HCT116 (cell line): ENCODE results near the gene ZC4H2. TPM values are rescaled to one million over a fixed set of nuclear protein-coding genes. Genes with fewer than 3 reads are reported as not detected.

ENCODE experiments used
- ATAC-seq: fragments of 200-7000 bp; cut with Tn5 transposase; 2 replicates; pipeline ENCODE4 v1.9.1; 2020; ENCODE audit warnings: mild to moderate bottlenecking, moderate library complexity
- Bru-seq: library from RNA; stranded (reverse); fragments of 400-500 nt; gene quantifications from one replicate; lab custom pipeline; 2021; lab: Mats Ljungman, UMichigan
- BruChase-seq, 2 experiments: library from RNA; stranded (reverse); fragments of 400-500 nt; gene quantifications; one replicate each; lab custom pipeline; 2021; lab: Mats Ljungman, UMichigan
- BruUV-seq: library from RNA; stranded (reverse); fragments of 400-500 nt; replicated peaks from 2 replicates; lab custom pipeline; 2021; lab: Mats Ljungman, UMichigan
- CTCF ChIA-PET: fragments of 300-600 bp; sonication (Branson Sonifier 250); formaldehyde crosslinking; loops from one replicate; lab custom pipeline; 2021; ENCODE audit warnings: antibody characterized with exemption; lab: Charles Lee
- POLR2A ChIA-PET: fragments of 300-600, 350-600 bp; sonication (Branson Sonifier 250); formaldehyde crosslinking; loops from one replicate; lab custom pipeline; 2021; ENCODE audit warnings: antibody characterized with exemption; lab: Charles Lee
- RAD21 ChIA-PET, 2 experiments: fragments of 300-600 bp; sonication (Branson Sonifier 250); formaldehyde crosslinking; loops; one replicate each; lab custom pipeline; 2023; ENCODE audit warnings: low total read pairs in 2 of 2; ENCODE audit not compliant: uncharacterized antibody in 2 of 2, unreplicated experiment in 2 of 2, low non-redundant PET in 1 of 2; lab: Charles Lee
- DNase-seq: peaks from one replicate; pipeline ENCODE4 v3.0.0-alpha.2; 2010; ENCODE audit warnings: low read depth, low spot score
- H2AFZ ChIP-seq: fragments of 200-600 bp; shearing (Covaris generic), sonication (generic); 2 replicates; pipeline ENCODE4 v1.6.1; 2017; ENCODE audit warnings: low read depth, mixed run types, mixed read lengths, antibody characterized with exemption, low read length; ENCODE audit not compliant: poor library complexity, severe bottlenecking
- H3K27ac ChIP-seq: 2 replicates; pipeline ENCODE4 v1.5.1; 2012; ENCODE audit warnings: low read depth, low read length
- H3K27me3 ChIP-seq: fragments of 200-600 bp; sonication (generic); 2 replicates; pipeline ENCODE4 v1.6.1; 2016; ENCODE audit warnings: mixed run types, low read length, mixed read lengths; ENCODE audit not compliant: insufficient read depth
- H3K36me3 ChIP-seq, 2 experiments: fragments of 200-500 bp in 1 of 2; fragments of 200-600 bp in 1 of 2; sonication (Bioruptor generic) in 1 of 2; sonication (generic) in 1 of 2; 2 replicates each; pipeline versions ENCODE4 v1.5.1 to v1.6.1; 2014 to 2016; ENCODE audit warnings: low read length in 2 of 2, inconsistent platforms in 1 of 2, mixed read lengths in 1 of 2, mixed run types in 1 of 2; ENCODE audit not compliant: insufficient read depth in 2 of 2, control insufficient read depth in 1 of 2
- H3K4me1 ChIP-seq, 2 experiments: fragments of 200-600 bp in 1 of 2; sonication (generic) in 1 of 2; 2 replicates each; pipeline versions ENCODE4 v1.5.1 to v1.6.1; 2012 to 2017; ENCODE audit warnings: low read length in 2 of 2, inconsistent platforms in 1 of 2, mild to moderate bottlenecking in 1 of 2, mixed read lengths in 1 of 2, mixed run types in 1 of 2, moderate library complexity in 1 of 2; ENCODE audit not compliant: insufficient read depth in 2 of 2, control insufficient read depth in 1 of 2
- H3K4me2 ChIP-seq: fragments of 200-600 bp; sonication (generic); 2 replicates; pipeline ENCODE4 v1.6.1; 2017; ENCODE audit warnings: mixed run types, low read length, mixed read lengths
- H3K4me3 ChIP-seq, 2 experiments: fragments of 200-600 bp in 1 of 2; sonication (generic) in 1 of 2; replicated peaks in 1 of 2; 2 replicates each; pipeline ENCODE4 v1.5.1; 2011 to 2016; ENCODE audit warnings: low read length in 2 of 2, control low read depth in 1 of 2, low read depth in 1 of 2, mild to moderate bottlenecking in 1 of 2, mixed read lengths in 1 of 2, mixed run types in 1 of 2
- H3K79me2 ChIP-seq: fragments of 200-600 bp; sonication (generic); 2 replicates; pipeline ENCODE4 v1.6.1; 2017; ENCODE audit warnings: mild to moderate bottlenecking, mixed run types, low read length, moderate library complexity, mixed read lengths; ENCODE audit not compliant: insufficient read depth
- H3K9ac ChIP-seq: fragments of 200-600 bp; sonication (generic); 2 replicates; pipeline ENCODE4 v1.6.1; 2016; ENCODE audit warnings: low read length, mixed read lengths
- H3K9me2 ChIP-seq: fragments of 200-600 bp; sonication (generic), shearing (Covaris generic); 2 replicates; pipeline ENCODE4 v1.6.1; 2017; ENCODE audit warnings: mixed run types, mild to moderate bottlenecking, moderate library complexity; ENCODE audit not compliant: insufficient read depth
- H3K9me3 ChIP-seq, 2 experiments: fragments of 200-500 bp in 1 of 2; fragments of 200-600 bp in 1 of 2; sonication (Bioruptor generic) in 1 of 2; sonication (generic) in 1 of 2; 2 replicates each; pipeline ENCODE4 v1.6.1; 2014 to 2017; ENCODE audit warnings: low read length in 2 of 2, mixed read lengths in 2 of 2, inconsistent platforms in 1 of 2, low read depth in 1 of 2, mild to moderate bottlenecking in 1 of 2, mixed run types in 1 of 2, moderate library complexity in 1 of 2; ENCODE audit not compliant: control insufficient read depth in 1 of 2, insufficient read depth in 1 of 2
- H4K20me1 ChIP-seq: fragments of 200-600 bp; sonication (generic), shearing (Covaris generic); 2 replicates; pipeline ENCODE4 v1.6.1; 2017; ENCODE audit warnings: mixed run types, mild to moderate bottlenecking, moderate library complexity; ENCODE audit not compliant: insufficient read depth
- CBX3 ChIP-seq: IDR thresholded peaks from 2 replicates; pipeline ENCODE4 v1.6.1; 2012; ENCODE audit warnings: low read depth
- CEBPB ChIP-seq: IDR thresholded peaks from 2 replicates; pipeline ENCODE4 v1.6.1; 2012; ENCODE audit warnings: low read depth
- EGR1 ChIP-seq: IDR thresholded peaks from 2 replicates; pipeline ENCODE4 v1.6.1; 2012; ENCODE audit warnings: low read depth
- ELF1 ChIP-seq: IDR thresholded peaks from 2 replicates; pipeline ENCODE4 v1.6.1; 2012; ENCODE audit warnings: low read depth, borderline replicate concordance
- EZH2 ChIP-seq: fragments of 200-600 bp; sonication (generic); IDR thresholded peaks from 2 replicates; pipeline ENCODE4 v1.6.1; 2017; ENCODE audit warnings: antibody characterized with exemption, mixed run types
- EZH2phosphoT487 ChIP-seq: fragments of 200-600 bp; IDR thresholded peaks from 2 replicates; pipeline ENCODE4 v1.6.1; 2018; ENCODE audit warnings: antibody characterized with exemption, borderline replicate concordance
- POLR2A ChIP-seq: IDR thresholded peaks from 2 replicates; pipeline ENCODE4 v1.7.0; 2011; ENCODE audit warnings: borderline replicate concordance; ENCODE audit not compliant: insufficient read depth, insufficient read length; ENCODE audit errors: extremely low read depth
- POLR2AphosphoS5 ChIP-seq: IDR thresholded peaks from 2 replicates; pipeline ENCODE4 v1.6.1; 2011; ENCODE audit warnings: mild to moderate bottlenecking, low read depth, low read length, moderate library complexity
- SRF ChIP-seq: IDR thresholded peaks from 2 replicates; pipeline ENCODE4 v1.6.1; 2012; ENCODE audit warnings: low read depth
- TCF7L2 ChIP-seq: IDR thresholded peaks from 2 replicates; pipeline ENCODE4 v1.7.0; 2011; ENCODE audit warnings: borderline replicate concordance, inconsistent platforms; ENCODE audit not compliant: insufficient read depth, insufficient read length; ENCODE audit errors: extremely low read depth
- YY1 ChIP-seq: IDR thresholded peaks from 2 replicates; pipeline ENCODE4 v1.6.1; 2011; ENCODE audit warnings: low read length, low read depth, moderate library complexity, mild to moderate bottlenecking; ENCODE audit not compliant: insufficient replicate concordance; ENCODE audit errors: extremely low read depth
- ZBTB33 ChIP-seq: IDR thresholded peaks from 2 replicates; pipeline ENCODE4 v1.6.1; 2011; ENCODE audit warnings: mild to moderate bottlenecking, low read length, moderate library complexity; ENCODE audit not compliant: insufficient replicate concordance; ENCODE audit errors: extremely low read depth
- ZNF274 ChIP-seq: fragments of 200-500 bp; sonication (Bioruptor generic); IDR thresholded peaks from 2 replicates; pipeline ENCODE4 v1.6.1; 2014; ENCODE audit warnings: mild to moderate bottlenecking, low read depth, low read length, inconsistent platforms
- intact Hi-C: fragments of 100-400 bp; cut with micrococcal nuclease; formaldehyde crosslinking; loops from 2 replicates; pipeline ENCODE4 v1.10.0; 2022
- long read RNA-seq: library from polyadenylated mRNA; unstranded; transcript quantifications from one replicate; pipeline ENCODE4 v2.0.0, GENCODE V29; 2021; ENCODE audit not compliant: unreplicated experiment
- polyA plus RNA-seq: library from polyadenylated mRNA; unstranded; fragments of >200 nt; gene quantifications from 2 replicates; pipeline ENCODE4 v1.2.1, GENCODE V29; 2012; ENCODE audit warnings: missing spikeins
- total RNA-seq: library from RNA; stranded (reverse); gene quantifications from one replicate; pipeline ENCODE4 v1.2.1, GENCODE V29; 2021; ENCODE audit not compliant: unreplicated experiment
- TF ChIP-seq, protein P1 (sequence below): IDR thresholded peaks from 2 replicates; pipeline ENCODE4 v1.6.1; 2012
- TF ChIP-seq, protein P2 (sequence below): IDR thresholded peaks from 2 replicates; pipeline ENCODE4 v1.6.1; 2012

The ZC4H2 gene
- total RNA-seq (8.8 TPM), Bru-seq, nascent RNA (percentile 42 among the genes with signal in this experiment), BruChase-seq, experiment 1, labeled RNA remaining after a 6-hour chase (percentile 46 among the genes with signal in this experiment), BruChase-seq, experiment 2, labeled RNA remaining after a 2-hour chase (percentile 54 among the genes with signal in this experiment)
- 6.2 and 8.5 TPM in 2 replicates for polyA plus RNA-seq
- long read RNA-seq, partial matches to known transcripts = 1 of 8 reads
- long read RNA-seq, other reads (novel, unspliced or antisense) = 3 of 8 reads

DNA sequence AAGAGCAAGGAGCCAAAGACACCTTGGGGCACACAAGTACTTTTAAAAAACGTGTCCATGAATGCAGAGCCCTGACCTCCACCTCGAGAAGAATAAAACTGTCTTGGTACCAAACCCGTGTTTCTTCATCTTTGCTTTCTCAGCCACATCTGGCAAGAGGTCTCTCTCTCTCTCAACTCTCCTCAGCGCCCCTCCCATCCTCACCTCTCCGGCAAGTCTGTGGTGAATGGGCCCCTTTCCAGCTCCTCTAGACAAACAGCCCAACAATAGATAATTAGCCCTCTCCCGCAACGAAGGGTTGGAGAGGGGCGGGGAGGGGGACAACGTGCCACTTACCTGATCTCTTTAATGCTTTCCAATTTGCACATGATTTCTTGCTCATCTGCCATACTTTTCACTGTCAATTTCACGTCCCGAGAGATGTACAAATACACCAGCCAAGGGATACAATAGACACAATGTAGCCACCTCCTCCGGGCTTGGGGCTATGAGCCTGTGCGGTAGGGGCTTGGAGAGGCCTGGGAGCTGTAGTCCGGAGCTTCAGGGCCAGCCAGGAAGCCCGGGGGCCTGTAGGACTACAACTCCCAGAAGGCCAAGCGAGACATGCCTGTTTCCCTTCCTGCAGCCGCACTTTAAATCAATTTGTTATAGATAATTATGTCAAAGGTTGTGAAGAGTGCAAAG, at the start of gene ZC4H2:
Gene ZC4H2, minus strand, starts transcription at position 462 of the 684 bp plus-strand sequence. Its CDS starts 73 bp downstream, at position 389.
- TF ChIP-seq TCF7L2 (no peak), ELF1 (peak; percentile 58), POLR2AphosphoS5 (peak; percentile 36; the same call in 1 of the 2 replicates)
- H3K4me1 ChIP-seq = peaks cover 0 to 14% of the 10 kb centered on the region in 2 experiments; a peak in 2 of 4 replicates
- intact Hi-C loops = loop anchor here (5.0 kb wide), 1 partner anchor 61 kb away; no protein-coding TSS in a partner anchor
- TSS peak; percentile 82 for BruUV-seq
- peak within 1 kb of the TSS; percentile 52 for H3K9ac ChIP-seq
- DNase-seq (peak; percentile 54), ATAC-seq (peak; percentile 99)
- RAD21 ChIA-PET = no interaction called here
- POLR2A ChIA-PET = interaction anchor here (0.9 kb wide), 1 partner anchor 58 kb away, joined by 3 read pairs; no protein-coding TSS in a partner anchor
- no peaks in the 10 kb centered on the region for H3K9me2 ChIP-seq
- no peaks in the 10 kb centered on the region for H3K27me3 ChIP-seq
- CTCF ChIA-PET = no interaction called here
- H3K4me3 ChIP-seq = peak within 1 kb of the TSS; percentile 62 to 70
- peak within 1 kb of the TSS; percentile 17; the same call in 1 of the 2 replicates for H3K27ac ChIP-seq
- H4K20me1 ChIP-seq = no peaks in the 10 kb centered on the region
- H3K9me3 ChIP-seq = no peaks in the 10 kb centered on the region
- H3K4me2 ChIP-seq = peak within 1 kb of the TSS; percentile 81
- H2AFZ ChIP-seq = peak within 1 kb of the TSS; percentile 26
- no peaks in the 10 kb centered on the region for H3K79me2 ChIP-seq
- H3K36me3 ChIP-seq = no peaks in the 10 kb centered on the region

- Histone ChIP-seq H3K27ac (no peak overlapping the region), H3K9ac (no peak overlapping the region), H3K79me2 (no peaks in the 10 kb centered on the region), H4K20me1 (no peaks in the 10 kb centered on the region), H3K9me3 (no peaks in the 10 kb centered on the region), H3K27me3 (no peaks in the 10 kb centered on the region), H3K4me1 (no peaks in the 10 kb centered on the region), H3K4me2 (no peak overlapping the region), H3K36me3 (no peaks in the 10 kb centered on the region), H3K9me2 (no peaks in the 10 kb centered on the region), H2AFZ (no peak overlapping the region), H3K4me3 (no peak overlapping the region)
- ATAC-seq (no peak), DNase-seq (no peak)
- ChIA-PET RAD21 (no interaction called here), POLR2A (no interaction called here), CTCF (no interaction called here)
- BruUV-seq = no TSS peak
- intact Hi-C loops = no loop called here
- TF ChIP-seq ZNF274 (no peak), EGR1 (no peak), ZBTB33 (no peak), TCF7L2 (no peak), EZH2 (no peak), YY1 (no peak), EZH2phosphoT487 (no peak), CBX3 (no peak), SRF (no peak), CEBPB (no peak), POLR2AphosphoS5 (no peak), POLR2A (no peak)
- TF ChIP-seq, protein P1, sequence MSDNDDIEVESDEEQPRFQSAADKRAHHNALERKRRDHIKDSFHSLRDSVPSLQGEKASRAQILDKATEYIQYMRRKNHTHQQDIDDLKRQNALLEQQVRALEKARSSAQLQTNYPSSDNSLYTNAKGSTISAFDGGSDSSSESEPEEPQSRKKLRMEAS = no peak
- TF ChIP-seq, protein P2, sequence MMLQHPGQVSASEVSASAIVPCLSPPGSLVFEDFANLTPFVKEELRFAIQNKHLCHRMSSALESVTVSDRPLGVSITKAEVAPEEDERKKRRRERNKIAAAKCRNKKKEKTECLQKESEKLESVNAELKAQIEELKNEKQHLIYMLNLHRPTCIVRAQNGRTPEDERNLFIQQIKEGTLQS = no peak
Measured at GRCh38 chrX:65017451-65017850, 41.2 kb upstream of the ZC4H2 start.
